Mesodermal cell (in vitro differentiated cells): ENCODE measurements around the gene TRIO.

Experiments used
- H3K27ac ChIP-seq: 2 replicates; pipeline ENCODE4 v1.7.0; 2013; ENCODE audit warnings: mild to moderate bottlenecking, low read depth, low read length, moderate library complexity; ENCODE audit not compliant: severe bottlenecking
- H3K36me3 ChIP-seq: 2 replicates; pipeline ENCODE4 v1.7.1; 2013; ENCODE audit warnings: mild to moderate bottlenecking, low read length, moderate library complexity; ENCODE audit not compliant: control insufficient read depth, insufficient read depth
- H3K4me1 ChIP-seq: one replicate; pipeline ENCODE4 v1.7.1; 2013; ENCODE audit warnings: mild to moderate bottlenecking, low read length; ENCODE audit not compliant: insufficient read depth, control insufficient read depth, poor library complexity, severe bottlenecking
- H3K4me3 ChIP-seq: 2 replicates; pipeline ENCODE4 v1.7.0; 2013; ENCODE audit warnings: low read length, control low read depth, mild to moderate bottlenecking; ENCODE audit not compliant: insufficient read depth, poor library complexity, severe bottlenecking; ENCODE audit errors: extremely low read depth
- H3K9me3 ChIP-seq: 2 replicates; pipeline ENCODE4 v1.7.1; 2013; ENCODE audit warnings: mild to moderate bottlenecking, low read length, moderate library complexity; ENCODE audit not compliant: control insufficient read depth
- WGBS, 2 experiments: methylation state at CpG; one replicate each; pipeline ENCODE4 v1.1.5; 2013; ENCODE audit warnings: missing lambda C conversion rate in 2 of 2; ENCODE audit not compliant: insufficient coverage in 2 of 2; 5-methylcytosine and 5-hydroxymethylcytosine counted together

The TRIO gene

DNA sequence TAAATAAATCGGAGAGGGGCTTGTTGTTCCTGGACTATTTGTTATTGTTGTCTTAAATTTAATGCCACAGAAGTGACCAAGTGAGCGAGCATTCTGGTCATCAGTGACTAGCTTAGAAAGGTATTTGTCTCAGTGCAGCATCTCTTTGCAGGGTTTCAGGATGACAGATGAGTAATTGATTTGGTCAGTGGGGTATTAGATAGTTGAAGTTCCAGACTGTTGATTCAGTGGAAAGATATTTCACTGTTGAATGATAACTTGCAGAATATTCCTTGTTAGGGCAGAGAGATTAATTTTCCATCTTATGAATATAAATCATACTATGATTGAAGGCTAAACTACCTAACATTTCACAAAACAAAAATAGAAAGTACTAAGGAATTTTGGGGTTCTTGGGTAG lies 122.4 kb downstream of the TRIO start:
- H3K4me3 ChIP-seq, result no peak overlapping the region
- WGBS, 2 experiments, result 25 to 61% methylated on average over 1 to 2 of the region's 2 CpGs
- H3K36me3 ChIP-seq, result no peaks in the 10 kb centered on the region
- peaks cover 84% of the 10 kb centered on the region for H3K4me1 ChIP-seq
- peak overlapping the region; percentile 99 for H3K27ac ChIP-seq
- no peaks in the 10 kb centered on the region for H3K9me3 ChIP-seq

DNA sequence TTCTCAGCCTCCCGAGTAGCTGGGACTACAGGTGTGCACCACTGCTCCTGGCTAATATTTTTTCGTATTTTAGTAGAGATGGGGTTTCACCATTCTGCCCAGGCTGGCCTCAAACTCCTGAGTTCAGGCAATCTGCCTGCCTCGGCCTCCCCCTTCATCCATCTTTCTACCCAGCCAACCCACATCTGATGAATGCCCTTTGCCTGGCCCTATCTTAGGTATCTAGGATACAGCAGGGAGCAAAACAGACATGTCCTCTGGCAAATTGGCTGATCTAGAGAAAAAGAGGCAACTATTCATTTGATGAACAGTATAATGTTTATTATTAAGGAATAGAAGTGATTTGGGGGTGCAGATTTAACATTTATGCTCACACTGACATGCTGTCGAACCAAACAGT lies 123.0 kb downstream of the TRIO start:
- peaks cover 79% of the 10 kb centered on the region for H3K4me1 ChIP-seq
- peak overlapping the region; percentile 99 for H3K27ac ChIP-seq
- 83 to 100% methylated on average over 2 to 4 of the region's 4 CpGs for WGBS, 2 experiments
- no peaks in the 10 kb centered on the region for H3K9me3 ChIP-seq
- no peak overlapping the region for H3K4me3 ChIP-seq
- peaks cover 4% of the 10 kb centered on the region for H3K36me3 ChIP-seq

DNA sequence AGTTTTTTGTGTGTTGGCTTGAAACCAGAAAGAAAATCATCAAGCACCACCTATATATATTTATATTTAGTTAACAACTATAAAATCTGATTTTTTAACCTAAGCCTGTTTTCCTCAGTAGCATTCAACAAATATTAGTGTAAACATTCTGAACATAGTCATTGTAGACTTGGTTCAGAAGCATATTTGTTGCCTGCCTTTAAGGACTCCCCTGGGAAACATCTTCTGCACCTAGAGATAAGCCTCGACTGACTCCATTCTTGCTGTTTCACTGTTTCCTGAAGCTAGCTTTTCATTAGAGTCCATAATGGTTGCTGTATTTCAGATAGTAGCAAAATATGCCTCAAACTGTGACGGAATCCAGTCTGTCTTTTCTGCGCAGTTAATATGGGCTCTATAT lies 123.5 kb downstream of the TRIO start:
- peak overlapping the region; percentile 99 for H3K27ac ChIP-seq
- peaks cover 9% of the 10 kb centered on the region for H3K36me3 ChIP-seq
- 40 to 50% methylated on average over 1 of the region's 3 CpGs for WGBS, 2 experiments
- peaks cover 78% of the 10 kb centered on the region for H3K4me1 ChIP-seq
- H3K4me3 ChIP-seq, result no peak overlapping the region
- no peaks in the 10 kb centered on the region for H3K9me3 ChIP-seq

DNA sequence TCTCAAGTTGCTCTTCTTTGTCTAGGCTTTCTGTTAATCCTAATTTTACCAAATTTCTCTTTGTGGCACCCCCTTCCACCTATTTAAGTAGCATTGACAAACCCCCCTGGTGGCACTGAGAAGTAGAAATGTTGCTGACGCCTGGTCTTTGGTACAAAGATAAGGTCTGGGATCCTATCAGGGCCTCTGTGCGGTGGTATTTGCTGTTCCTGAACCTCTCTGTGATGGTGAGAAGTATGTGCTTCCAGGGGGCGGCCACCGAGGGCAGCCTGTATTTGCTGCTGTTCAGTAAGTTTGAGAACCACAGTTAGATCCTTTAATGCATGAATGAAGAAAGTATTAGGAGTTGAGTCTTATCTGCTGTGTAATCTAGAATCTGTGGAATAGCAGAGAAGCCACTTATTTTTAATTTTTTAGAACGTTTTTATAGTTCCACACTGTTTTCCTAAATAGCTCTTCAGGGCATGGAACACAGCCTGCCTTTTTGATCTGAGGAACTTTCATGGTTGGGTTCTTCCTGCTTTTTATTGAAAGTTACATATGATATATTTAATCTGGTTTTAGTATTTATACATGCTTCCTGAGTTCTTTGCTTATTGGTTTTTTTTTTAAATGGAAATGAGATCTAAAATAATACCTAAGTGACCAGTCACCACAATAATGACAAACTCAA lies 124.2 kb downstream of the TRIO start:
- Histone ChIP-seq H3K36me3 (peaks cover 15% of the 10 kb centered on the region), H3K4me1 (peaks cover 73% of the 10 kb centered on the region), H3K4me3 (no peak overlapping the region), H3K9me3 (no peaks in the 10 kb centered on the region), H3K27ac (peak overlapping the region; percentile 99)
- WGBS, 2 experiments, result 33 to 43% methylated on average over 4 of the region's 5 CpGs

DNA sequence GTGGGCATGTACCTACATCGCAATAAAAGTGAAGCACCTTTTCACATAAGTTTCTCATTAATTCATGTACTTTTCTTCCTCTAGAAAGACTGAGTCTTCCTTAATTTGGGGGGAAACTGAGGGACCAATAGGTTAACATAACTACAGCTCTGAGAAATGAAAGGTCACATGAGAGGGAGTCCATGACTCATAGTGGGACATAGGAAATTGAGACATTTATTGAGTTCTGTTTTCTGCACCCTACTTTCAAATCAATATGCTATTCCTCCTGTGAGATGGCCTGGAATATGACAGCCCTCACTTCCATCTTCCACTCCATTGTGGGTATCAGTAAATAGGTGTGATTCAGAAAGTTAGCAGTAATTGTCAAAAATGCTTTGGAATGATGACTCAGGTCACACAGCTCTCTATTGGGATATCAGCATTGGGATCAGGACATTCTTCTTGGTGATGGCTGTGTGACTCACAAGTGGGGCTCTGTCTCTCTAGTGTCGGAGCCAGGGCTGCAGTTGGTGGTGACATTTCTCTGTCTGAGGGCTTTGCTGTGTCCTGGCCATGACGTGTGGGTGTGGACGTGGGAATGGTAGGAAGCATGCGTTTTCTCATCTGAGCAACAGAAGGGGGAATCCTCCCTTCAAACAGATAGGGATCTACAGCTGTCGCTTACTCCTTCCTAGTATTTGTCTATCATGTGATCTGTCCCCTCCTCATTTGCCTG lies 125.0 kb downstream of the TRIO start:
- Histone ChIP-seq H3K4me1 (peaks cover 70% of the 10 kb centered on the region), H3K36me3 (peaks cover 18% of the 10 kb centered on the region), H3K27ac (peak overlapping the region; percentile 99), H3K9me3 (no peaks in the 10 kb centered on the region), H3K4me3 (no peak overlapping the region)
- WGBS, 2 experiments, result 42 to 54% methylated on average over 3 of the region's 6 CpGs

DNA sequence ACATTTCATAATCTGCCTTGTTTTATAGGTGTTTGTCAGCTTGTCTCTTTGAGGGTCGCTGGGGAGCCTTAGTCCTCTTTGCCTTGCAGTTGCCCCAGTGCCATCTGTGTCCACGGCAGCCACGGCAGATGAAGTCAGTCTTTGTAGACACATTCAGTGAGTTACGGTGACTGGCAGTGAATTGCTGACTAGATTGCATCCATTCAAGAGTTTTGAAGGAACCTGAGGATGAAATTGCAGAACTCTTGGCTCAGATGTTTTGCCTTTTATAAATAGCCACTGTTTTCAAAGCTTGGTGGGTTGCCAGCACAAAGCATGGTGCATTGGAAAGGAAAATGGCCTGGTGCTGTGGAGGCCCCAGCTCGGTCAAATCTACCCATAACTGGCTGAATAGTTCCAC lies 125.6 kb downstream of the TRIO start:
- H3K36me3 ChIP-seq, result peaks cover 18% of the 10 kb centered on the region
- H3K9me3 ChIP-seq, result no peaks in the 10 kb centered on the region
- no peak overlapping the region for H3K4me3 ChIP-seq
- peaks cover 64% of the 10 kb centered on the region for H3K4me1 ChIP-seq
- peak overlapping the region; percentile 99 for H3K27ac ChIP-seq
- WGBS, 2 experiments, result 93 to 94% methylated on average over 5 of the region's 5 CpGs

DNA sequence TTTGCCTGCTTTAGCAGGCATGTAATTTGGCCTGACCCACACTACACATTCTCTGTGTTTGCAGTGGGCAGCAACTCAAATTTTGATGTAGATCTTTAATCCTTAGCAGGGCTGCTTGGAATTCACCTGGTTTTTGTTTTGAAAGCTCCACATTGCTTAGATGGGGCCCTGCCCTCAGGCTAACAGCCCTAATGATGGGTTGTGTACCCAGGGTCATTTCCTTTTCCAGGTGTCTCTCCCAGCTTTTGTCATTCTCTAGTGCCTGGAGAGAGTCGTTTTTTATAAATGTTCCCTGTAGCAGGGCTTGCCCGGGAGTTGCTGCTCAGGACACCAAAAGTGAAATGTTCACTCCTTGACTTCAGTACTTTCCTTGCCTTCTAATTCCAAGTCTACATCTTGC lies 126.3 kb downstream of the TRIO start:
- peaks cover 58% of the 10 kb centered on the region for H3K4me1 ChIP-seq
- H3K36me3 ChIP-seq, result peaks cover 18% of the 10 kb centered on the region
- WGBS, 2 experiments, result 60% methylated on average over 1 of the region's 2 CpGs; no CpG with 5 or more reads in 1 of the 2 experiments
- H3K9me3 ChIP-seq, result no peaks in the 10 kb centered on the region
- H3K27ac ChIP-seq, result peak overlapping the region; percentile 99
- H3K4me3 ChIP-seq, result no peak overlapping the region

DNA sequence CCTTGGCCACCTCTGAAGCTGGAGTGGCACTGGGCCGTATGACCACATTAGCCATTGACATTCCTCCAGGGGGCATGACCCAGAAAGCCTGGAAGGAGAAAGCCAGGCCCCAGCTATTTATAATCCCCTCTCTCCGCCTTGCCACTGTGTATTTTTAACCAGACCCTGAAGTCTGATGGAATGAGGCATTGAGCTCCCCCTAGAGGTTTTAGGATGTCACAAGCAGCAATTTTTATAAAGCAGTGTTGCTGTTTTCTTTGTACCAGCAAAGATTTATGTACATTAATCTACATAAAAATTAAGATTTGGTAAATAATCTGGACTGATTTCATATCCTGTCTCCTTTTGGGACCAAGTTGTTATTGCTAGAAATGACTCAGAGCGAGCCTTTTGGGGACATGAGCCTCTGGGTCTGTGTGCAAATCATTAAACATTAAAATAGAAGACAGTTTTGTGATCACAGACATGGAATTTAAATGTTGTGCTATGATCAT lies 127.1 kb downstream of the TRIO start:
- Histone ChIP-seq H3K4me1 (peaks cover 51% of the 10 kb centered on the region), H3K4me3 (no peak overlapping the region), H3K9me3 (no peaks in the 10 kb centered on the region), H3K36me3 (peaks cover 18% of the 10 kb centered on the region), H3K27ac (peak overlapping the region; percentile 99)
- 0% methylated on average over 1 of the region's 3 CpGs; no CpG with 5 or more reads in 1 of the 2 experiments for WGBS, 2 experiments

DNA sequence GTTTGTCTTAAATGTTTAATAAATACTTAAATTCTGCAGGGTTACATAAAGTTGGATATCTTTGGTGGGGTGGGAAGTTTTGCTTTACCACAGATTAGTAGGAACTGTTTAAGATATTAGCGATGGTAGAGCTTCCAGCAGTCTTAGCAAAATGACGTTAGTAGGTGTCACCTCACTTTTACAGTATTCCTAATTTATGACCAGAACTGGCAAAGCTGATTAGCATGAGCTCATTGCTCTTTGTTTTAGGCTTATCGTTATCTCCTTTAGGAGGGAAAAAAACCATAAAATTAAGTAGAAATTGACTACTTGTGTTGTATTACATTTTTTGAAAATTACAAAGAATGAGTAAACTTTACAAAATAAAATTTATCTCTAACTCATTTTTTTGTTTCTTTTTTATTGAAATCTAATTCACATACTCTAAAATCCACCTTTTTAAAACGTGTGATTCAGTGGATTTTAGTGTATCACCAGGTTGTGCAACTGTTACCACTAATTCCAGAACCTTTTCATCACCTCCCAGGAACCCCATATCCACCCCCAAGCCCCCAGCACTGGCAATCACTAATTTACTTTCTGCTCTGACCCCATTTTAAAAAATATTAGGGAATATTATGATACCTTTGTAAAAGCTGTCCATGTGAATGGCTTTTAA lies 129.5 kb downstream of the TRIO start:
- Histone ChIP-seq H3K4me3 (no peak overlapping the region), H3K9me3 (no peaks in the 10 kb centered on the region), H3K4me1 (peaks cover 36% of the 10 kb centered on the region), H3K36me3 (peaks cover 29% of the 10 kb centered on the region), H3K27ac (no peak overlapping the region)
- WGBS, 2 experiments, result 83 to 100% methylated on average over 1 to 2 of the region's 4 CpGs

DNA sequence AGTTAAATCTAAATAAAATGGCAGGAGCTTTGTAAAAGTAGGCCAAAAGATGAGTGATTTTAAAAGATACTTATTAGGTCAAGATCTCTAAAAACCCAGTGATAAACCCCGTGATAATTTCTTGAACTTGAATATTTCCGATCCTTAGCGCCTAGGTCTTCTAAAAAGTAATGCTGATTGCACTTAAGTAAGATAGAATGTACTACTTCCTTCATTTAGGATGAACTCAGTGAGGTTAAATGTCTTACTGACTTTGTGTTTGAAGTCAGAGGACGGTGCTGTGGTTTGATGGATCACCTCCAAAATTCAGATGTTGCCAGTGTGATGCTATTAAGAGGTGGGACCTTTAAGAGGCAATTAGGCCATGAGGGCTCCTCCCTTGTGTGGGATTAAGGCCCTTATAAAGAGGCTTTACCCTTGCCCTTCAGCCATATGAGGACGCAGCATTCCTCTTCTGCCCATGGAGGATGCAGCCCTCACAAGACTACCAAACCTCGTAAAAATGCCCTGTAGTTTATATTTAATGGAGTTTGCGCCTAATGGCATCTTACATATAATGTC lies 130.1 kb downstream of the TRIO start:
- no peak overlapping the region for H3K27ac ChIP-seq
- H3K36me3 ChIP-seq, result peaks cover 29% of the 10 kb centered on the region
- H3K4me3 ChIP-seq, result no peak overlapping the region
- no peaks in the 10 kb centered on the region for H3K9me3 ChIP-seq
- 95 to 96% methylated on average over 4 of the region's 7 CpGs for WGBS, 2 experiments
- H3K4me1 ChIP-seq, result peaks cover 32% of the 10 kb centered on the region
